HG03135 (cell line): ENCODE results near the gene PGS1.

Source experiments
- ATAC-seq: cut with Tn5 transposase; IDR thresholded peaks from one replicate; pipeline ENCODE4 v1.9.1; 2021; ENCODE audit warnings: mild to moderate bottlenecking, moderate library complexity; ENCODE audit not compliant: unreplicated experiment

PGS1 gene

DNA sequence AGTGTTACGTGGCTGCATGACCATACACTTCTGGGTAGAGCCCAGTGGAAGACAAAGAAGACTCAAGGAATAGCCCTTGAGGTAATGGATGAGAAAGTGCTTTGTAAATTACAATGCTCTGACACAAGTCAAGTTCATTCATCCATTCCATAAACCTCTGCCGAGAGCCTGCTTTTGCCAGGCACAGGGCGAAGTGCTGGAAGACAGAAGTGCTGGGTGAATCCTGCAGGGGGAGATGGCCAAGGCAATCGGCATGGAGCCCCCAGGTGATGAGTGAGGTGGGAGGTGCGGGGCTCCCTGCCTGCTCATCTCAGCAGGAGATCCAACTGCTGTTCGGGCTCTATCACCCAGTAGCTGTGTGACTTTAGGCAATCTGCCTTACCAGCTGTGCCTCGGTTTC is 15.8 kb upstream of the PGS1 start:
- no peak for ATAC-seq

DNA sequence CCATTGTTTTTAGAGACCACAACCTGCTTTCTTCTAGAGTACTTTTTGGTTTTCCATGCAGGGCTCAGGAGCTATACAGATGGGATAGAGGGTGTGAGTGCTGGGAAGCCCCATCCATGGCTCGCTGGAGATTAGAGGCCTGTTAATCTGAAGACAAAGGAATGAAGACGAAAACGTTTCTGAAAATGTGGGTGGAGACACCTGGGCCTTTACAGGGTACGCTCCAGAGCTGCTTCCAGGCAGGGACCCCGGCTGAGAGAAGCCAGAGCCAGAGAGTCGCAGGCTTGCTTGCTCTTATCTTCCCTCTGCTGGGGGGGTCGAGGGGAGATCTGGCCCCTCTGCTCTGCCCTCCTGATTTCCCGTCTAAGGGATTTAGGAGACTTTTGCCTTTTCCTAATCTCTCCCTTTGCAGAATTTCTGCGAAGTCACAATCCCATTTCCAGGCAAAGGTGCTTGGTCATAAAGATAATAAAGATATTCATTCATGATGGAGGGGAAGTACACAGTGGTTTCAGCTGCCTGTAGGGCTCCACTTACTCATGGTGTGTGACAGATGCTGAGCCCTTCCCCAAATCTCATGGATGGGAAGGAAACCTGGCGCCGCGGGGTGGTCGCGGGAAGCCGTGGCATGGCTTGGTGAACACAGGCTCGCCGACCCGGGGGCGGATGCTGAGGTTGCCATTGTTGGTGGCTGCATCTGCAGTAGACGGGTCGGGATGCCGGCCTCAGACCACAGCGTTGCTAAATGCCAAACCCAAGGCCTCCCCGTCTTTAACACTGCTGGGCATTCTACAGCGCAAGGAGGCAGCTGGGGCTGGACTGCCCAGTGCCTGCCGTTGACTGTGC is 13.8 kb upstream of the PGS1 start:
- ATAC-seq, result no peak

DNA sequence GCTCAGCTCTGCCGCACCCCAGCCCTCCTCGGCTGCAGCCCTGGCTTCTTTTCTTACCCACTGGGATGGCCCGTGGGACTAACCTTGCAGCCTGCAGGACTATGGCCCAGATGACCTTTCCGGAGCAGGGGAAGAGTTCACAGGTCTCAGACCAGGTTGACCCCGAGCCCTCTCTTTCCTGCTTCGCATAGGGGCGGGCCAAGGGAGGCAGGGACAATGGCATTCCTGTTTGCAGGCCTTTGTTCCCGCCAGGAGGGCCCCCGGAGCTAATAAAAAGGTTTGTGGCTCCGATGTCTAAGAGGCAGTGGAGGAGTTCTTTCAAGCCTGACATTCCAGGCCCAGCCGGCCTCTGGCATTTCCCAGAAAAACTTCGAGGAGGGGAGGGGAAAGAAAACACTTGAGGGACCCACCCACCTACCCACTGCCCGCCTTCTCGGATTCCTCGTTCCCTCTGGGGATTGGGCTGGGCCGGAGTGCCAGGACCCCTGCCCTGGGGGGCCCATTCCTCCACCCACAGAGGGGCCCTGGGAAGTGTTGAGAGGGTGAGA is 12.8 kb upstream of the PGS1 start:
- ATAC-seq, result no peak

DNA sequence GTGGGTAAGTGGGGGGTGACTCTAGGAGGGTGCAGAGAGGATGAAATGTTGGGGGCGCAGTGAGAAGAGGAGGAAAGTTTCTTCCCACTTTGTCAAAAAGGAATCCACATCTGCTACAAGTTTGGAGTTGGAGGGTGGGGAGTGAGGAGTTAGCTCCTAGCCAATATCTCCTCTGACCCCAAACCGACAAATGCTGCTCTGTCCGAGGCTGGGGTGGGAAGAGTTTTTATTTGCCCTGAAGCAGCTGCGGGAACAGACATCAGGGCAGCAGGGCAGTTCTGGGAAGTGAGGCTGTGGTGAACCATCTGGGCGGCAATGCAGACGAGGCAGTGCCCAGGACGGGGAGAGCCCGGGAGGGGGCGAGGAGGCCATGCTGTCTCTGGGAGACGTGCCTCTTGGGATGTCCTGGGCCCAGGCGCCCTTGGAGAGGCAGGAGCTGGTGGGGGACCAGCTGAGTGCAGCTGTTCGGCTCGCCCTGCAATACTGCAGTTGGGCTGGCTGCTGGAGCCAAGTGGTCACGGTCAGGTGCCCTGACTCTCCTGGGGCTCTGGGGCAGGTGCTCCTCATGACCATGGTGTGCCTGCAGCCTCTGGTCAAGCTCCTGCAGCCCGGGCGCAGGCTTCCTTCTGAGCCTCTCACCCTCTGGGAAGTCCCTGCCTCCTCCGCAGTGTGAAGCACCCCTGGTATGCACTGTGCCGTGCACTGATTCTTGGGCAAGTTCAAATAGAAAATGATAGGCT is 12.2 kb upstream of the PGS1 start:
- no peak for ATAC-seq

DNA sequence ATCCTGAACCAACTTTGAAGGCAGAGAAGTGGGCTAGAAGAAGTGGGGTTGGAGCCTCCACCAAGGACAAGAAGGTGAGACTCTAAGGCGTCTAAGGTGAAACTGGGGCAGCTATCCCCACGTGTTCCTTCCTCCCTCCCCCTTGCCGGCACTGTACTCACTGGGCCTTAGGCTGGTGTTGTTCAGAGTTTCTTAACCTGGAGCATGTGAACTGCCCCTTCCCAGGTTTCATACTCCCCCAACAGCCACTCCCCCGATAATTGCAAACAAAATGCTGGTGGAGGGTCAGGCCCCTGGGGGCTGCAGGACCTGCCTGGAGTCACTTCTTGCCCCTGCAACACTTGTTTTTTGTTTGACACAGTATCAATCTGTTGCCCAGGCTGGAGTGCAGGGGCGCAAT is 11.3 kb upstream of the PGS1 start:
- no peak for ATAC-seq

DNA sequence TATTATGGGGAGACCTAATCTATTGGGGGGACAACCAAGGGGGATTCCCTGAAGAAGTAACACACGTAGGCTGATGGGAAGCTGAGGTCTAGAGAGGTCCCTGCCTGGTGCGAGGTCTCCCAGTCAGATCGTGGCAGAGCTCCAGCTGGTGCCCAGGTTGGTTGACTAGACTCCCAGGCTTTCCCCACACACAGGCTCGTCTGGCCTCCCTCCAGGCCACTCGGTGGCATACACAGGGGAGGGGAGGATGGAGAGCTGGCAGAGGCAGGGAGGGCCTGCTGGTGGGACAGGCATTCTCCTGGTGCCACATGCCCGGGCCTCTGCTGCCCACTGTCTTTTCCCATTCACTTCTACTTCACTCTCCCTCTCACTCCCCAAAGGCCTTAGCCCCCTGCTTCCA is 10.1 kb upstream of the PGS1 start:
- no peak for ATAC-seq

DNA sequence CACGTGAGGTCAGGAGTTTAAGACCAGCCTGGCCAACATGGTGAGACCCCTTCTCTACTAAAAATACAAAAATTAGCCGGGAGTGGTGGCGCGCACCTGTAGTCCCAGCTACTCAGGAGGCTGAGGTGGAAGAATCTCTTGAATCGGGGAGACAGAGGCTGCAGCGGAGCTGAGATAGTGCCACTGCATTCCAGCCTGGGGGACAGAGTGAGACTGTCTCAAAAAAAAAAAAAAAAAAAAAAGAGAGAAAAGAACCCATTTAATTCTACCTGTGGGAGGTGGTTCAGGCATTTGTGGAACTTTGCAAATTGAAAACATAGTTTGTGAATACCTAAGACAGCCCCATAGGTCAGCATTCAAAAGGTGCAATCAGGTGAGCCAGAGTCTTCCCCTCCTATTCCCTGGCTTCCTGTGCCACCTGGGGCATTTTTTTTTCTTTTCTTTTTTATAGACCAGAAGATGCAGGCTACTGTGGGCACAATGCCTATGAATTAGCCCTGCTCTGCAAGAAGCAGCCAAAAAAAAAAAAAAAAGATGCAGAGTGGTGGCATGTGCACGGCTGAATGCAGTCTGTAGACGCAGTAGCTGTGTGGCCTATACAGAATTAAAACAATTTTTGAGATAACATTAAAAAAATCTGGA is 9.5 kb upstream of the PGS1 start:
- ATAC-seq, result no peak

GRCh38 chr17:78369791-78370381 is 8.6 kb upstream of the PGS1 start:
- ATAC-seq, result no peak

DNA sequence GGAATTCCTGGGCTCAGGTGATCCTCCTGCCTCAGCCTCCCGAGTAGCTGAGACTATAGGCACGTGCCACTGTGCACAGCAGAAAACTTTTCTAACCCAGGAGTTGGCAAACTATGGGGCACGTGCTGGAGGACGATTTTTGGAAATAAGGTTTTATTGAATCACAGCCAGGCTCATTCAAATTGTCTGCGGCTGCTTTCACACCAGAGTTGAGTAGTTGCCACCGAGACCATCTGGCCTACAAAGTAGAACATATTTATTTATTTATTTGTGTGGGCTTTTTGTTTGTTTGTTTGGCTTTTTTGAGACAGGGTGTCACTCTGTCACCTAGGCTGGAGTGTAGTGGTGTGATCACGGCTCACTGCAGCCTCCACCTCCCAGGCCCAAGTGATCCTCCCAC is 7.4 kb upstream of the PGS1 start:
- no peak for ATAC-seq

DNA sequence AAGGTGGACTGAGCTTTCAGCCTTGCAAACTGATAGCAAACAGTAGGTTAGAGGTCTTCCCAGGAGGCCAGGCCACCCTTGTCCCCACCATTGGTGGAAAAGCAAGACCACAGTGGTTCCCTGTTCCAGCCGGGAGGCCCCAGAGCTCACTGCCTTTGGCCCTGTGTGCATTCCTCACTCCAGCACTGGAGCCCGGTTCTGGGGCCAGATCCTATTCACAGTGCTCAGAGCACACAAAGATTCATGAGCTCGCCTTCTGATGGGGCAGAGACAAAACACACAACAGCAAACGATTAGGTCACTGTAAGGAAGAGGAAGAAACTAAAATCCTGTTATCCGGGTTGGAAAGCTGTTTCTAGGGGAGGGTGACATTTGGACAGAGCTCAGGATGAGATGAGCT is 5.6 kb upstream of the PGS1 start:
- no peak for ATAC-seq

DNA sequence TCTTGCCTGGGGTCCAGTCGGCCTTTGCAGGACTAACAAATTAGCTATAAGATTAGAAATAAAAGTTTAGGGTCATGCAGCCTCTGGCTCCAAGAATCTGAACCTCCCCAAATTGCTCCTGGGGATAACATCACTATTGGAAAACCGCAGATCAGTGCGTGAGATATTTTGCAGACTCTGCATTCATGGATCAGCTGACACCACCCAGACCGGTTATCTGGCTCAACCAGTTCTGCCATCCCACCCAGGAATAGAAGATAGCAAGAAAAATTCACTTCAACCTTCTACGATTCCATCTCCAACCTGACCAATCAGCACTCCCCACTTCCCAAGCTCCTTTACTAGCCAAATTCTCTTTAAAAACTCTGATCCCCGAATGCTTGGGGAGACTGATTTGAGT is 4.3 kb upstream of the PGS1 start:
- ATAC-seq, result no peak

DNA sequence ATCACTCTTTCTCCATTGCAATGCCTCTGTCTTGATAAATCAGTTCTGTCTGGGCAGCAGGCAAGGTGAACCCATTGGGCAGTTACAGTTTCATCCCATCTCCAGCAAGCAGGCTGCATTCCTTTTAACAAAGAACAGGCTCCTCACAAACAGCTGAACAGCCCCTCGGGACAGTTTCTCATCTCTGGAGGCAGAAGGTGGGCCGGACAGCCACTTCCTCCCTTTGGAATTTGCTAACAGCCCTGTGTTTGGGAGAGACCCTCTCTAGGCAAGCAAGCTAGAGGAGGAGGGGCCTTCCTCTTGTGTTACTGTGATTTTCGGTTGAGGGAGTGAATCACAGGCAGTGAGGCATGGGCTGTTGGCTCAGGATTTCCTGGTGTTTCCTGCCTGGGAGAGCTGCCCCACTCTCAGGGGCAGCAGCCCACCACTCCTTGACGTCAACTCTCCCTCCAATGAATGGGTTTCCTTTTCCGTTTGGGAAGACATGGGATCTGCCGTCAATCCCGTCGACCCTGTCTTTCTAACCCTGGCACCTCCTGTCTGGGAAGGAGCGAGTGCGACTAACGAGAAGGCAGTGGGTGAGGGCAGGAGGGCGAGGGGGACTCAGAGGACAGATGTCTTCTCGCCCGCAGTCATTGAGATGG is 3.7 kb upstream of the PGS1 start:
- no peak for ATAC-seq

- ATAC-seq, result no peak
These were observed 2.9 kb upstream of the PGS1 start for GRCh38 chr17:78375401-78376151.

- no peak for ATAC-seq
These were observed 2.3 kb upstream of the PGS1 start for GRCh38 chr17:78376161-78376560.

DNA sequence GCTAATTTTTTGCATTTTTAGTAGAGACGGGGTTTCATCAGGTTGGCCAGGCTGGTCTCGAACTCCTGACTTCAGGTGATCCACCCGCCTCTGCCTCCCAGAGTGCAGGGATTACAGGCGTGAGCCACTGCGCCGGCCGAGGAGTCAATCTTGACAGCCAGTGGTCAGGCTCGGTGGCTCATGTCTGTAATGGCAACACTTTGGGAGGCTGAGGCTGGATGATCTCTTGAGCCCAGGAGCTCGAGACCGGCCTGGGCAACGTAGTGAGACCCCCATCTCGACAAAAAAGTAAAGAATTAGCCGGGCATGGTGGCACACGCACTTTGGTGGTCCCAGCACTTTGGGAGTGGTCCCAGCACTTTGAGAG is 608 bp upstream of the PGS1 start:
- no peak for ATAC-seq

- ATAC-seq, result no peak
These were observed 662 bp downstream of the PGS1 start for GRCh38 chr17:78379131-78379491.

GRCh38 chr17:78380370-78380769 is 1.9 kb downstream of the PGS1 start:
- no peak for ATAC-seq

GRCh38 chr17:78381601-78382232 is 3.3 kb downstream of the PGS1 start:
- ATAC-seq, result no peak

DNA sequence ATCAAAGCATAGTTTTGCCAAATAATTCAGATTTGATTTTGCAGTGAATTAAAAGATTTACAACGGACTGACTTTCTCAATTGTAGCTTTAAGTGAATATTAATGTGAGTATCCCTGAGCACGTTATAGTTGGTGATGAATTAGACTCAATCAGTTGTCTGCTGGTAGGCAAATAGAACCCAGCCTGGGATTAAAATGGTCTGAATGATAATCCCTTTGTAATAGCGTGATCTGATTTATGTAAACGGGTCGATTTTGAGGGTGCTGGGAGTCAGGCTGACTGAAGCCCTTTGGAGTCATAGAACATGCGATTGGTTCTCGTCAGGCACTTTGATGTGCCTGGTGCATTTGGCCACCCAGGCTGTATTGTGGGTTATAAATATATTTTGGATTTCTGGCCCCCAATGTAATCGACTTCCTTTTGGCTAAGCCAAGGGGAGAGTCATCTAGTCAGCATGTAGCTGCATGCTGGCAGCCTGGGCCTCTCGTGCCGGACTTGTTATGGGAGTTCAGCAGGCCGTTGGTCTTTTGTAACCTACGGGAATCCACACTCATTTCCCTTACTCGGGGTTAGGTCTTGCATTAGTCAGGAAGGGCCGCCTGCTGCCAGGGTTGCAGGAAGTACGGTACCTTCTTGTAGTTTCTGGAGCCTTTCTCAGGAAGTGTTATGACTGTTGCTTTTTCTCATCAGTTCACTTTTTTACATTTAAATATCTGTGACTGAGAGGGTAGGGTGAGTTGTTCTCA is 5.4 kb downstream of the PGS1 start:
- ATAC-seq, result no peak
